HCT116 (cell line): ENCODE data around the gene NR2F2. TPM values are rescaled to one million over a fixed set of nuclear protein-coding genes. Genes with fewer than 3 reads are reported as not detected.

ENCODE experiments used
- ATAC-seq: fragments of 200-7000 bp; cut with Tn5 transposase; 2 replicates; pipeline ENCODE4 v1.9.1; 2020; ENCODE audit warnings: mild to moderate bottlenecking, moderate library complexity
- BruUV-seq: library from RNA; stranded (reverse); fragments of 400-500 nt; replicated peaks from 2 replicates; lab custom pipeline; 2021; lab: Mats Ljungman, UMichigan
- CTCF ChIA-PET: fragments of 300-600 bp; sonication (Branson Sonifier 250); formaldehyde crosslinking; loops from one replicate; lab custom pipeline; 2021; ENCODE audit warnings: antibody characterized with exemption; lab: Charles Lee
- POLR2A ChIA-PET: fragments of 300-600, 350-600 bp; sonication (Branson Sonifier 250); formaldehyde crosslinking; loops from one replicate; lab custom pipeline; 2021; ENCODE audit warnings: antibody characterized with exemption; lab: Charles Lee
- RAD21 ChIA-PET, 2 experiments: fragments of 300-600 bp; sonication (Branson Sonifier 250); formaldehyde crosslinking; loops; one replicate each; lab custom pipeline; 2023; ENCODE audit warnings: low total read pairs in 2 of 2; ENCODE audit not compliant: uncharacterized antibody in 2 of 2, unreplicated experiment in 2 of 2, low non-redundant PET in 1 of 2; lab: Charles Lee
- DNase-seq: peaks from one replicate; pipeline ENCODE4 v3.0.0-alpha.2; 2010; ENCODE audit warnings: low read depth, low spot score
- H2AFZ ChIP-seq: fragments of 200-600 bp; shearing (Covaris generic), sonication (generic); 2 replicates; pipeline ENCODE4 v1.6.1; 2017; ENCODE audit warnings: low read depth, mixed run types, mixed read lengths, antibody characterized with exemption, low read length; ENCODE audit not compliant: poor library complexity, severe bottlenecking
- H3K27ac ChIP-seq: 2 replicates; pipeline ENCODE4 v1.5.1; 2012; ENCODE audit warnings: low read depth, low read length
- H3K27me3 ChIP-seq: fragments of 200-600 bp; sonication (generic); 2 replicates; pipeline ENCODE4 v1.6.1; 2016; ENCODE audit warnings: mixed run types, low read length, mixed read lengths; ENCODE audit not compliant: insufficient read depth
- H3K36me3 ChIP-seq, 2 experiments: fragments of 200-500 bp in 1 of 2; fragments of 200-600 bp in 1 of 2; sonication (Bioruptor generic) in 1 of 2; sonication (generic) in 1 of 2; 2 replicates each; pipeline versions ENCODE4 v1.5.1 to v1.6.1; 2014 to 2016; ENCODE audit warnings: low read length in 2 of 2, inconsistent platforms in 1 of 2, mixed read lengths in 1 of 2, mixed run types in 1 of 2; ENCODE audit not compliant: insufficient read depth in 2 of 2, control insufficient read depth in 1 of 2
- H3K4me1 ChIP-seq, 2 experiments: fragments of 200-600 bp in 1 of 2; sonication (generic) in 1 of 2; 2 replicates each; pipeline versions ENCODE4 v1.5.1 to v1.6.1; 2012 to 2017; ENCODE audit warnings: low read length in 2 of 2, inconsistent platforms in 1 of 2, mild to moderate bottlenecking in 1 of 2, mixed read lengths in 1 of 2, mixed run types in 1 of 2, moderate library complexity in 1 of 2; ENCODE audit not compliant: insufficient read depth in 2 of 2, control insufficient read depth in 1 of 2
- H3K4me2 ChIP-seq: fragments of 200-600 bp; sonication (generic); 2 replicates; pipeline ENCODE4 v1.6.1; 2017; ENCODE audit warnings: mixed run types, low read length, mixed read lengths
- H3K4me3 ChIP-seq, 2 experiments: fragments of 200-600 bp in 1 of 2; sonication (generic) in 1 of 2; replicated peaks in 1 of 2; 2 replicates each; pipeline ENCODE4 v1.5.1; 2011 to 2016; ENCODE audit warnings: low read length in 2 of 2, control low read depth in 1 of 2, low read depth in 1 of 2, mild to moderate bottlenecking in 1 of 2, mixed read lengths in 1 of 2, mixed run types in 1 of 2
- H3K79me2 ChIP-seq: fragments of 200-600 bp; sonication (generic); 2 replicates; pipeline ENCODE4 v1.6.1; 2017; ENCODE audit warnings: mild to moderate bottlenecking, mixed run types, low read length, moderate library complexity, mixed read lengths; ENCODE audit not compliant: insufficient read depth
- H3K9ac ChIP-seq: fragments of 200-600 bp; sonication (generic); 2 replicates; pipeline ENCODE4 v1.6.1; 2016; ENCODE audit warnings: low read length, mixed read lengths
- H3K9me2 ChIP-seq: fragments of 200-600 bp; sonication (generic), shearing (Covaris generic); 2 replicates; pipeline ENCODE4 v1.6.1; 2017; ENCODE audit warnings: mixed run types, mild to moderate bottlenecking, moderate library complexity; ENCODE audit not compliant: insufficient read depth
- H3K9me3 ChIP-seq, 2 experiments: fragments of 200-500 bp in 1 of 2; fragments of 200-600 bp in 1 of 2; sonication (Bioruptor generic) in 1 of 2; sonication (generic) in 1 of 2; 2 replicates each; pipeline ENCODE4 v1.6.1; 2014 to 2017; ENCODE audit warnings: low read length in 2 of 2, mixed read lengths in 2 of 2, inconsistent platforms in 1 of 2, low read depth in 1 of 2, mild to moderate bottlenecking in 1 of 2, mixed run types in 1 of 2, moderate library complexity in 1 of 2; ENCODE audit not compliant: control insufficient read depth in 1 of 2, insufficient read depth in 1 of 2
- H4K20me1 ChIP-seq: fragments of 200-600 bp; sonication (generic), shearing (Covaris generic); 2 replicates; pipeline ENCODE4 v1.6.1; 2017; ENCODE audit warnings: mixed run types, mild to moderate bottlenecking, moderate library complexity; ENCODE audit not compliant: insufficient read depth
- ATF3 ChIP-seq: IDR thresholded peaks from 2 replicates; pipeline ENCODE4 v1.6.1; 2012
- CBX3 ChIP-seq: IDR thresholded peaks from 2 replicates; pipeline ENCODE4 v1.6.1; 2012; ENCODE audit warnings: low read depth
- CEBPB ChIP-seq: IDR thresholded peaks from 2 replicates; pipeline ENCODE4 v1.6.1; 2012; ENCODE audit warnings: low read depth
- CTCF ChIP-seq, 3 experiments: fragments of 200-600 bp in 1 of 3; sonication (generic) in 1 of 3; IDR thresholded peaks in 2 of 3; conservative IDR thresholded peaks in 1 of 3; 2 replicates each; pipeline ENCODE4 v1.5.1; 2012 to 2017; ENCODE audit warnings: low read depth in 2 of 3, low read length in 2 of 3, antibody characterized with exemption in 1 of 3, borderline replicate concordance in 1 of 3, control low read depth in 1 of 3, mild to moderate bottlenecking in 1 of 3, mixed read lengths in 1 of 3, mixed run types in 1 of 3, moderate library complexity in 1 of 3; ENCODE audit not compliant: insufficient read depth in 1 of 3
- EGR1 ChIP-seq: IDR thresholded peaks from 2 replicates; pipeline ENCODE4 v1.6.1; 2012; ENCODE audit warnings: low read depth
- ELF1 ChIP-seq: IDR thresholded peaks from 2 replicates; pipeline ENCODE4 v1.6.1; 2012; ENCODE audit warnings: low read depth, borderline replicate concordance
- EZH2phosphoT487 ChIP-seq: fragments of 200-600 bp; IDR thresholded peaks from 2 replicates; pipeline ENCODE4 v1.6.1; 2018; ENCODE audit warnings: antibody characterized with exemption, borderline replicate concordance
- POLR2A ChIP-seq: IDR thresholded peaks from 2 replicates; pipeline ENCODE4 v1.7.0; 2011; ENCODE audit warnings: borderline replicate concordance; ENCODE audit not compliant: insufficient read depth, insufficient read length; ENCODE audit errors: extremely low read depth
- REST ChIP-seq: IDR thresholded peaks from 2 replicates; pipeline ENCODE4 v1.6.1; 2012; ENCODE audit warnings: low read depth
- SP1 ChIP-seq: IDR thresholded peaks from 2 replicates; pipeline ENCODE4 v1.6.1; 2012; ENCODE audit warnings: low read depth
- SRF ChIP-seq: IDR thresholded peaks from 2 replicates; pipeline ENCODE4 v1.6.1; 2012; ENCODE audit warnings: low read depth
- TCF7L2 ChIP-seq: IDR thresholded peaks from 2 replicates; pipeline ENCODE4 v1.7.0; 2011; ENCODE audit warnings: borderline replicate concordance, inconsistent platforms; ENCODE audit not compliant: insufficient read depth, insufficient read length; ENCODE audit errors: extremely low read depth
- ZFX ChIP-seq: fragments of 450-650 bp; IDR thresholded peaks from 2 replicates; pipeline ENCODE4 v1.6.1; 2017
- intact Hi-C: fragments of 100-400 bp; cut with micrococcal nuclease; formaldehyde crosslinking; loops from 2 replicates; pipeline ENCODE4 v1.10.0; 2022
- total RNA-seq: library from RNA; stranded (reverse); gene quantifications from one replicate; pipeline ENCODE4 v1.2.1, GENCODE V29; 2021; ENCODE audit not compliant: unreplicated experiment

The NR2F2 gene
- total RNA-seq, 1 experiment from 2014 or later, result 61.4 TPM

GRCh38 chr15:96381463-96381862, 51.0 kb downstream of the NR2F2 start:
- Histone ChIP-seq H4K20me1 (no peaks in the 10 kb centered on the region), H3K4me3 (no peak overlapping the region), H3K9ac (no peak overlapping the region), H3K79me2 (no peaks in the 10 kb centered on the region), H2AFZ (no peak overlapping the region), H3K4me2 (no peak overlapping the region), H3K27me3 (no peaks in the 10 kb centered on the region), H3K36me3 (no peaks in the 10 kb centered on the region), H3K27ac (no peak overlapping the region), H3K9me2 (no peaks in the 10 kb centered on the region), H3K9me3 (no peaks in the 10 kb centered on the region), H3K4me1 (no peaks in the 10 kb centered on the region)
- intact Hi-C loops, result no loop called here
- no TSS peak for BruUV-seq
- ChIA-PET RAD21 (no interaction called here), POLR2A (no interaction called here), CTCF (no interaction called here)
- ATAC-seq (no peak), DNase-seq (no peak)
- TF ChIP-seq EGR1 (no peak), TCF7L2 (no peak), SRF (no peak), CEBPB (no peak), ATF3 (no peak), POLR2A (no peak)

- H4K20me1 ChIP-seq, result no peaks in the 10 kb centered on the region
- RAD21 ChIA-PET, result no interaction called here
- TF ChIP-seq CBX3, result no peak
- TF ChIP-seq CEBPB, result no peak
- no peak for TF ChIP-seq REST
- no peak for TF ChIP-seq SP1
- TF ChIP-seq ZFX, result no peak
- no peak for TF ChIP-seq CTCF (IDR thresholded peaks at IDR 0.05 in 2 of 3, conservative IDR thresholded peaks at IDR 0.05 in 1 of 3; ENCODE audit: borderline replicate concordance in 1 of 3, insufficient read depth in 1 of 3, low read depth in 2 of 3, low read length in 2 of 3)
- TF ChIP-seq EZH2phosphoT487, result no peak
- TF ChIP-seq ELF1, result no peak
- intact Hi-C loops, result no loop called here
- H3K36me3 ChIP-seq, result no peaks in the 10 kb centered on the region
- no TSS peak for BruUV-seq
- CTCF ChIA-PET, result no interaction called here
- no peaks in the 10 kb centered on the region for H3K9me2 ChIP-seq
- DNase-seq (no peak), ATAC-seq (no peak)
- H3K4me2 ChIP-seq, result no peak overlapping the region
- no peak overlapping the region for H3K27ac ChIP-seq
- H3K79me2 ChIP-seq, result no peaks in the 10 kb centered on the region
- H3K27me3 ChIP-seq, result no peaks in the 10 kb centered on the region
- no peak overlapping the region for H3K9ac ChIP-seq
- no peak overlapping the region for H3K4me3 ChIP-seq
- POLR2A ChIA-PET, result no interaction called here
- H2AFZ ChIP-seq, result no peak overlapping the region
- no peaks in the 10 kb centered on the region for H3K4me1 ChIP-seq
- H3K9me3 ChIP-seq, result no peaks in the 10 kb centered on the region
Observed at GRCh38 chr15:96385195-96385594, 54.7 kb downstream of the NR2F2 start.
